ENCODE results near the gene KRTAP9-7. TPM values are rescaled to one million over a fixed set of nuclear protein-coding genes. Genes with fewer than 3 reads are reported as not detected.

KRTAP9-7 gene
- total RNA-seq, 2 donors from 2014 or later = not detected

DNA sequence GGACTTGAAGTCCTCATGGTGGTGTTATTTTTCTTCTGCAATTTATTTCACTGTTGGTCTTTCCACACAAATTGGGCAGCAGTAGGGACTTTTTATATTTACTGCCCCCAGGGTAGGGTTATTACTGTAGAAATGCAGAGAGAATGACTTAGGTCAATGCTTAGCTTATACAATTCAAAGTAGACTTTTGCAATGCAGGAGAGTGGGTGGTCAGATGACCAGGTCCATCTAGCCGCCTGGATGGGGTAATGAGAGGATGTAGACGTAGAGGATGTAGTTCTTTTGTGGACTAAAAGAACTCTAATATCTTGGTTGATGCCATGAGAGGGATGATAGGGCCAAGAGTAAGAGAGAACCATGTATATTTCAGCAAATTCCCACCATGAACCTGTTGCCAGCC is 42.7 kb downstream of the KRTAP9-7 start:
- Mint-ChIP-seq H3K4me1 (no peaks in the 10 kb centered on the region), H3K27ac (no peak overlapping the region), H3K4me3 (no peak overlapping the region), H3K27me3 (ENCODE audit: insufficient read depth) (peaks cover 9% of the 10 kb centered on the region), H3K9me3 (peaks cover 11% of the 10 kb centered on the region), H3K36me3 (ENCODE audit: low read depth) (no peaks in the 10 kb centered on the region)
- TF ChIP-seq, protein P1, sequence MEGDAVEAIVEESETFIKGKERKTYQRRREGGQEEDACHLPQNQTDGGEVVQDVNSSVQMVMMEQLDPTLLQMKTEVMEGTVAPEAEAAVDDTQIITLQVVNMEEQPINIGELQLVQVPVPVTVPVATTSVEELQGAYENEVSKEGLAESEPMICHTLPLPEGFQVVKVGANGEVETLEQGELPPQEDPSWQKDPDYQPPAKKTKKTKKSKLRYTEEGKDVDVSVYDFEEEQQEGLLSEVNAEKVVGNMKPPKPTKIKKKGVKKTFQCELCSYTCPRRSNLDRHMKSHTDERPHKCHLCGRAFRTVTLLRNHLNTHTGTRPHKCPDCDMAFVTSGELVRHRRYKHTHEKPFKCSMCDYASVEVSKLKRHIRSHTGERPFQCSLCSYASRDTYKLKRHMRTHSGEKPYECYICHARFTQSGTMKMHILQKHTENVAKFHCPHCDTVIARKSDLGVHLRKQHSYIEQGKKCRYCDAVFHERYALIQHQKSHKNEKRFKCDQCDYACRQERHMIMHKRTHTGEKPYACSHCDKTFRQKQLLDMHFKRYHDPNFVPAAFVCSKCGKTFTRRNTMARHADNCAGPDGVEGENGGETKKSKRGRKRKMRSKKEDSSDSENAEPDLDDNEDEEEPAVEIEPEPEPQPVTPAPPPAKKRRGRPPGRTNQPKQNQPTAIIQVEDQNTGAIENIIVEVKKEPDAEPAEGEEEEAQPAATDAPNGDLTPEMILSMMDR (conservative IDR thresholded peaks at IDR 0.05) = no peak
- DNase-seq = no peak
- H3K9ac ChIP-seq (ENCODE audit: extremely low read depth, low read length, poor library complexity, severe bottlenecking) = no peak overlapping the region
- H3K27ac ChIP-seq (ENCODE audit: low read depth, low read length) = no peak overlapping the region
- no peaks in the 10 kb centered on the region for H3K27me3 ChIP-seq (ENCODE audit: control insufficient read depth, insufficient read depth, low read length, poor library complexity, severe bottlenecking)
- H3K9me3 ChIP-seq (ENCODE audit: control insufficient read depth, low read length) = peaks cover 12% of the 10 kb centered on the region
- H3K4me3 ChIP-seq (ENCODE audit: low read length) = no peak overlapping the region
- H3K36me3 ChIP-seq (ENCODE audit: control insufficient read depth, insufficient read depth, low read length) = no peaks in the 10 kb centered on the region
- 47 to 60% methylated on average over 1 to 2 of the region's 2 CpGs for WGBS, 2 experiments (ENCODE audit: insufficient coverage in 1 of 2, insufficient read length in 1 of 2)
- H3K4me1 ChIP-seq (ENCODE audit: control insufficient read depth, insufficient read depth, low read length) = no peaks in the 10 kb centered on the region

DNA sequence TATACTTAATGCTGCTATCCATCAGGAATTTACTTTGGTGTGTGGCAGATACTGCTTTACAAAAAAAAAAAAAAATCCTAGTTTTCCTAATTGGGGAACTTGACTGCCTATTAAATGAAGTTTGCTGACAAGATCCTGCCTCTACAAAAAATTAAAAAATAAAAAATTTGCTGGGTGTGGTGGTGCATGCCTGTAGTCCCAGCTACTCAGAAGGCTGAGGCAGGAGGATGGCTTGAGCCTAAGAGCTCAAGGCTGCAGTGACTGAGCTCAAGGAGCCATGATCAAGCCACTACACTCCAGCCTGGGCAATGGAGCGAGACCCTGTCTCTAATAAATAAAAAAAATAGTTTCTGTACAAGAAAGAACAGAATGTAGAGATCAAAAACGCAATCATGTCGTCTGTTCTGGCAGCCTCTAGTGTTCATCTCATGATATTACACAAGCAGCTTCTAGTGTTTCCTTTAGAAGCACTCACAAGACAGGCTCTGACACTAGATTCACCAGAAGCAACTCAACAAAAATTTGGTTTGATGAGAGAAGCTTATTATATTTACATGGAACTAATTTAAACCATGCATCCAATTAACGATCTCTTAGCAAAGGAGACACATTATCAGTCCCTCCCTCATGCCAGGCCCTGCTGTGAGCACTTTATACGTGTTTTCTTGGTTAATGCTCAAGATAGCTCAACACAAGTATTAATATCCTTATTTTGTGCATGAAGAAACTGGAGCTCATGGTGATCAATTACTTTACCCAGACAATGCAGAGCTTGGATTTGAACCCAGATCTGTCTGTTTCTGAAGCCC is 46.8 kb downstream of the KRTAP9-7 start:
- Histone ChIP-seq H3K27me3 (ENCODE audit: control insufficient read depth, insufficient read depth, low read length, poor library complexity, severe bottlenecking) (no peaks in the 10 kb centered on the region), H3K4me1 (ENCODE audit: control insufficient read depth, insufficient read depth, low read length) (no peaks in the 10 kb centered on the region), H3K36me3 (ENCODE audit: control insufficient read depth, insufficient read depth, low read length) (no peaks in the 10 kb centered on the region), H3K4me3 (ENCODE audit: low read length) (no peak overlapping the region), H3K27ac (ENCODE audit: low read depth, low read length) (no peak overlapping the region), H3K9ac (ENCODE audit: extremely low read depth, low read length, poor library complexity, severe bottlenecking) (no peak overlapping the region), H3K9me3 (ENCODE audit: control insufficient read depth, low read length) (peaks cover 12% of the 10 kb centered on the region)
- no peaks in the 10 kb centered on the region for H3K4me1 Mint-ChIP-seq
- peaks cover 7% of the 10 kb centered on the region for H3K27me3 Mint-ChIP-seq (ENCODE audit: insufficient read depth)
- no peaks in the 10 kb centered on the region for H3K36me3 Mint-ChIP-seq (ENCODE audit: low read depth)
- H3K4me3 Mint-ChIP-seq = no peak overlapping the region
- peaks cover 11% of the 10 kb centered on the region for H3K9me3 Mint-ChIP-seq
- TF ChIP-seq, protein P1 (conservative IDR thresholded peaks at IDR 0.05) = peak; percentile 85
- 55 to 61% methylated on average over 4 to 5 of the region's 5 CpGs for WGBS, 2 experiments (ENCODE audit: insufficient coverage in 1 of 2, insufficient read length in 1 of 2)
- DNase-seq = peak; percentile 45
- no peak overlapping the region for H3K27ac Mint-ChIP-seq

DNA sequence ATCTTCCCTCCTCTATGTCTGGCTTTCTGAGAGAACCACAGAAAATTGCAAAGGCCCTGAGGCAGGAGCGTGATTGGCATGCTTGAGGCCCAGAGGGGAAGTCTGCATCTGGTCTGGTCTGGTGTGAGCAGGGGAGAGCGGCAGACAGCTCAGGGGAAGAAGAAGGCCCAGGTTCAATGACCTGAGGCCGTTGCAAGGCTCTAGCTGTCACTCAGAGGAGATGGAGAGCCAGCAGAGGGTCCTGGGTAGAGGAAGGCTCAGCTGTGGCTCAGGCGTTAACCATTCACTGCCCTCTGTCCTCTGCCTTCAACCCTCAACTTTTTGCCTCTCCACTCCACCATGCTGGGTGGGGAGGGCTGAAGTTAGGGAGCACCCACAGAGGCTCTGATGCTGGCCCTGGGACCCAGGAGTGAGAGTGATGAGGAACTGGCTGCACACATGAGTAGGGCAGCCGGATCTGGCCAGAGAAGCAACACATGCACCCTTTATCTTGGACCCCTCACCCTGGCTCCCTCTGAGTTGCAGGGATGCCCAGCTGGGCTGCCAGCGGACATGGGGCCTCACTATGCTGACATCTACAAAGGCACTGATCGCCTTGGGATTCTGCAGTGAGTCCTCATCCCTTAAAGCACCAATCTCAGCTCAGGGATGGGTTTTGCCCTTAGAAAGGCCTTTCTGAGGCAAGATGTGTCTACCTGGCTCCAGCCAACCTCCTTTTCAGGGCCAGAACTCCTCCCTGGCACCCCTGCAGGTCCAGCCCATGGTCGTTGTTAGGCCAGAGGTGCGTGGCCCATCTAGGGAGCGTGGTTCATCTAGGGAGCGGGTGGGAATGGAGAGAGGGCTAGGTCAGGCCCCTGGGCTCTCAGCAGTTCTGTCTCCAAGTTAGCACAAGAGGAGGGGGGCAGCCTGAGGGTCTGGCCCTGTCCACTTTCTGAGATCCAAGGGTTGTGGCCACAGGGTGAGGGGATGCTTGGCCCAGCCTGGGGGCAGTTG is 47.7 kb downstream of the KRTAP9-7 start:
- H3K4me1 Mint-ChIP-seq = no peaks in the 10 kb centered on the region
- H3K9me3 Mint-ChIP-seq = peaks cover 11% of the 10 kb centered on the region
- H3K36me3 Mint-ChIP-seq (ENCODE audit: low read depth) = no peaks in the 10 kb centered on the region
- no peak overlapping the region for H3K27ac Mint-ChIP-seq
- DNase-seq = no peak
- H3K36me3 ChIP-seq (ENCODE audit: control insufficient read depth, insufficient read depth, low read length) = no peaks in the 10 kb centered on the region
- TF ChIP-seq, protein P1 (conservative IDR thresholded peaks at IDR 0.05) = no peak
- peaks cover 7% of the 10 kb centered on the region for H3K27me3 Mint-ChIP-seq (ENCODE audit: insufficient read depth)
- H3K9ac ChIP-seq (ENCODE audit: extremely low read depth, low read length, poor library complexity, severe bottlenecking) = no peak overlapping the region
- H3K27me3 ChIP-seq (ENCODE audit: control insufficient read depth, insufficient read depth, low read length, poor library complexity, severe bottlenecking) = no peaks in the 10 kb centered on the region
- WGBS, 2 experiments (ENCODE audit: insufficient coverage in 1 of 2, insufficient read length in 1 of 2) = 91 to 92% methylated on average over 5 to 11 of the region's 11 CpGs
- H3K4me3 ChIP-seq (ENCODE audit: low read length) = no peak overlapping the region
- H3K27ac ChIP-seq (ENCODE audit: low read depth, low read length) = no peak overlapping the region
- peaks cover 12% of the 10 kb centered on the region for H3K9me3 ChIP-seq (ENCODE audit: control insufficient read depth, low read length)
- no peaks in the 10 kb centered on the region for H3K4me1 ChIP-seq (ENCODE audit: control insufficient read depth, insufficient read depth, low read length)
- no peak overlapping the region for H3K4me3 Mint-ChIP-seq

Measured in endodermal cell (in vitro differentiated cells).